BJ (cell line): ENCODE data around the gene PLAGL1. TPM values are rescaled to one million over a fixed set of nuclear protein-coding genes. Genes with fewer than 3 reads are reported as not detected.

Source experiments
- CTCF ChIA-PET: fragments of 350-600 bp; formaldehyde crosslinking; extraction: SDS; loops from one replicate; lab custom pipeline; 2021; ENCODE audit warnings: antibody characterized with exemption, inconsistent platforms; lab: Yijun Ruan, JAX
- POLR2A ChIA-PET: fragments of 300-600 bp; sonication (Branson Sonifier 250); formaldehyde crosslinking; extraction: SDS; loops from one replicate; lab custom pipeline; 2021; ENCODE audit warnings: antibody characterized with exemption; lab: Charles Lee
- DNase-seq: peaks from one replicate; pipeline ENCODE4 v3.0.0-alpha.2; 2011; ENCODE audit warnings: low read depth
- H3K27me3 ChIP-seq: 2 replicates; pipeline ENCODE4 v1.6.0; 2011; ENCODE audit warnings: low read length; ENCODE audit not compliant: control insufficient read depth, insufficient read depth
- H3K36me3 ChIP-seq: 2 replicates; pipeline ENCODE4 v1.5.1; 2011; ENCODE audit warnings: low read length; ENCODE audit not compliant: control insufficient read depth, insufficient read depth
- H3K4me3 ChIP-seq: 2 replicates; pipeline ENCODE4 v1.5.1; 2011; ENCODE audit warnings: low read depth, mild to moderate bottlenecking, control low read depth, low read length
- polyA plus RNA-seq: library from polyadenylated mRNA; depleted of rRNA; stranded (reverse); fragments of >200 nt; gene quantifications from 2 replicates; pipeline ENCODE4 v1.2.3, GENCODE V29; 2011
- TF ChIP-seq, protein P1 (sequence below): IDR thresholded peaks from 2 replicates; pipeline ENCODE4 v1.5.1; 2011; ENCODE audit warnings: low read depth, mild to moderate bottlenecking, control low read depth, inconsistent platforms, low read length, moderate library complexity; ENCODE audit not compliant: insufficient read depth

PLAGL1 gene
- polyA plus RNA-seq, 1 experiment = 68.0 TPM

DNA sequence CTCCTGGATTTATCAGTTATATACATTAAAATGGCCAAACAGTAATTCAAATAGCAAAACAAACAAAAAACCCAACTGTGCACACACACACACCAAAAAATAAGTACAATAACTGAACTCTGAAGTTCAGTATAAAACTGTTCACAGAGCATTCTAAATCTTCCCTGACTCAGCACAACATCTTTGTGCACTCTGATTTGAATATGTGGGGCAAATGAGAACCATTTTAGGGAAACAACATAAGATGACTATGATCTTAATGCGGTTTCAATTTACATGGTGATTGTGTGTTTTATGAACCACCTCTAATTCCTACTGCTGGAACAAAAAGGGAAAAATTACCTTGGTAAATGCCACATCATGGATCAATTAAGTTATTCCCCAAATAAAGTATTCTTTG lies 41.7 kb downstream of the PLAGL1 start:
- TF ChIP-seq, protein P1, sequence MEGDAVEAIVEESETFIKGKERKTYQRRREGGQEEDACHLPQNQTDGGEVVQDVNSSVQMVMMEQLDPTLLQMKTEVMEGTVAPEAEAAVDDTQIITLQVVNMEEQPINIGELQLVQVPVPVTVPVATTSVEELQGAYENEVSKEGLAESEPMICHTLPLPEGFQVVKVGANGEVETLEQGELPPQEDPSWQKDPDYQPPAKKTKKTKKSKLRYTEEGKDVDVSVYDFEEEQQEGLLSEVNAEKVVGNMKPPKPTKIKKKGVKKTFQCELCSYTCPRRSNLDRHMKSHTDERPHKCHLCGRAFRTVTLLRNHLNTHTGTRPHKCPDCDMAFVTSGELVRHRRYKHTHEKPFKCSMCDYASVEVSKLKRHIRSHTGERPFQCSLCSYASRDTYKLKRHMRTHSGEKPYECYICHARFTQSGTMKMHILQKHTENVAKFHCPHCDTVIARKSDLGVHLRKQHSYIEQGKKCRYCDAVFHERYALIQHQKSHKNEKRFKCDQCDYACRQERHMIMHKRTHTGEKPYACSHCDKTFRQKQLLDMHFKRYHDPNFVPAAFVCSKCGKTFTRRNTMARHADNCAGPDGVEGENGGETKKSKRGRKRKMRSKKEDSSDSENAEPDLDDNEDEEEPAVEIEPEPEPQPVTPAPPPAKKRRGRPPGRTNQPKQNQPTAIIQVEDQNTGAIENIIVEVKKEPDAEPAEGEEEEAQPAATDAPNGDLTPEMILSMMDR = no peak
- DNase-seq = no peak
- ChIA-PET POLR2A (no interaction called here), CTCF (no interaction called here)
- H3K27me3 ChIP-seq = no peaks in the 10 kb centered on the region; the same call in 1 of the 2 replicates
- no peak overlapping the region for H3K4me3 ChIP-seq
- H3K36me3 ChIP-seq = 0 out of 2 replicates have a peak, but pooled peaks cover 4% of the 10 kb centered on the region

DNA sequence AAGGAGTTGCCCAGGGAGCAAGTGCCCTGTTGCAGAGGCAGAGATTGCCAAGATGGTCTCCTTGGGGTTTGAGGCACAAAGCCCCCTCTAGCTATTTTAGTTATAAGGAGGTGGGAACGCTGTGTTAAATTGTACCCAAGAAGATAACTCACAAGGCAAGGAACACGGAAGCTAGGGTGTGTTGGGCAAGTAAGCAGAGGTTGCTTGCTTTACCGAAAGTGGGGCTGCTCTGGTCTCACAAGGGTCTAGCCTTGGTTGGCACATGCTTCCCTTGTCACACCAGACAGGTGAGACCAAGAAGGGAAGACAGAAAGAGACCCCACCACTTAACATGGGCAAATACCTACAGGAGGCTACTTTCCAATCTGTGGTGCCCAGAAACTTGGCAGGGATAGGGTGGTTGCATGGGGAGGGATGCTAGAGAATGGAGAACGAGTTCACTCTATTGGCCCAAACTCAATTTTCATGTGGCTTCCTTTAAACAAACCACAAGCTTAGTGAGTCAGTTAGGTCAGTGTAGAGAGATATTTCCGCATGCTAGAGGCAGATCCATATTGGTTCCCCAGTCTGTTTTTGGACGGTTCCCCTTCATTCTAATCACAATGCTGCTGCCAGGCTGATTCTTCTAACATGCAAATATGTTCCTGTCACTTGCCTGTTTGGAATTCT lies 42.4 kb downstream of the PLAGL1 start:
- ChIA-PET CTCF (no interaction called here), POLR2A (no interaction called here)
- Histone ChIP-seq H3K36me3 (0 out of 2 replicates have a peak, but pooled peaks cover 4% of the 10 kb centered on the region), H3K27me3 (no peaks in the 10 kb centered on the region; the same call in 1 of the 2 replicates), H3K4me3 (no peak overlapping the region)
- DNase-seq = no peak
- TF ChIP-seq, protein P1 = no peak

DNA sequence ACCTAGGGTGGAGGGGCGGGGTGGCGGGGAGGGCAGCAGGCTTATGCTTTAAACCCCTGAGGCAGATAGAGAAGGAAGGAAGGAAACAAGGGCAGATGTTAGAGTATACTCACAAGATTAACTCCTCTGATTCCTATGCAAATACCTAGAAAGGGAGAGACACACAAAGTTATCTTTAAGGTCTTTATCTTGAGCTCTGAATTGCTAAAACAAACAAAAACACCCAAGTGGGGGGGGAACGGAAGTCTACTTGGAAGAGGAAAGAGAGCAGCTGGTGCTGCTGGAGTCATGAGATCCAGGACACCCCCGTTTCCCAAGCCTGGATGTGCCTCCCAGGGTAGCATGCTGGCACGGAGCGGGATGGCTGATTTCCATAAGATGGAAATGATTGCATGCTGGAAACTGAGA lies 43.4 kb downstream of the PLAGL1 start:
- TF ChIP-seq, protein P1 = no peak
- H3K4me3 ChIP-seq = no peak overlapping the region
- no peaks in the 10 kb centered on the region; the same call in 1 of the 2 replicates for H3K27me3 ChIP-seq
- CTCF ChIA-PET = interaction anchor here (1.2 to 2.4 kb wide), 2 partner anchors 11 to 49 kb away, joined by 3 to 10 read pairs; no protein-coding TSS in a partner anchor
- POLR2A ChIA-PET = no interaction called here
- no peak for DNase-seq
- H3K36me3 ChIP-seq = peaks cover 7% of the 10 kb centered on the region; the same call in 1 of the 2 replicates

DNA sequence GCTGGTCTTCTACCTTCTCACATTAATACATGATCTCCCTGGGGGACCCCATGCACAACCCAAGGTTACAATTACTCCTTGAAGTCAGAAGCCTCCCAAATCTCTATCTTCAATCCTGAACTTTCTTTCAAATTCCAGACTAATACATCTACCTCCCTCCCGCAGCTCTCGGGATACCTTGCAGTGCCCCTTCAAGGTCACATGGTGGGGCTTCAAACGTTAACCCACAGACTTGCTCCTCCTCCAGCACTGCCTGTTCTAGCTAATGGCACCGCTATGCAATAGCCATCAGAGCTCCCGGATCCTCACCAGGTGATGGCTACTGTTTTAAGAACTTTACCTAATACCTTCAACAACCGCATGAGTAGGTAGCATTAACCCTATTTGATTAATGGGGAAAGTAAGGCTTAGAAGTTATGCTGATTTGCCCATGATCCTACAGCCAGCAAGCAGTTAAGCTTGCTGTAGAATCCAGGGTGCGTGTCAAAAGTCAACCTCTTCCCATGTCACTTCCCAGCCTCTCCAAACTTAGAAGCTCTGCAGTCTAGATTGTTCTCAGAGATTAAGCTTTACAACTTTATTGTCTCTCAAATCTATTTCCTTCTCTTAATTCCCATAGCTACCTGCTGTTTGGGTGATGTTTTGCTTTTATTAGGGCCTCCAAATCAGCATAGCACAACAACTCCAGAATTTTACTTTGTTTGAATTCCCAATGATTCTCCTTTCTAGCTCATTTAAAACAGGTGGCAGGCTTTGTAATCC lies 44.7 kb downstream of the PLAGL1 start:
- no peak for DNase-seq
- ChIA-PET POLR2A (no interaction called here), CTCF (interaction anchor here (0.7 to 2.5 kb wide), 7 partner anchors 10 to 388 kb away, joined by 3 to 10 read pairs (median 4); no protein-coding TSS in a partner anchor)
- TF ChIP-seq, protein P1 = no peak
- H3K4me3 ChIP-seq = no peak overlapping the region
- no peaks in the 10 kb centered on the region; the same call in 1 of the 2 replicates for H3K27me3 ChIP-seq
- peaks cover 11% of the 10 kb centered on the region for H3K36me3 ChIP-seq
